GM18861 (cell line): ENCODE data around the gene GNAS-AS1.

ENCODE experiments used
- ATAC-seq: cut with Tn5 transposase; IDR thresholded peaks from one replicate; pipeline ENCODE4 v1.9.1; 2021; ENCODE audit not compliant: unreplicated experiment

Gene GNAS-AS1

GRCh38 chr20:58811334-58811733 lies 39.4 kb downstream of the GNAS-AS1 start:
- ATAC-seq: no peak

- no peak for ATAC-seq
Observed at GRCh38 chr20:58810879-58811250, 39.8 kb downstream of the GNAS-AS1 start.

- no peak for ATAC-seq
Observed at GRCh38 chr20:58810116-58810878, 40.4 kb downstream of the GNAS-AS1 start.

GRCh38 chr20:58808271-58809046 lies 42.2 kb downstream of the GNAS-AS1 start:
- ATAC-seq: no peak

GRCh38 chr20:58807801-58808200 lies 42.9 kb downstream of the GNAS-AS1 start:
- ATAC-seq: no peak

GRCh38 chr20:58803533-58803932 lies 47.2 kb downstream of the GNAS-AS1 start:
- ATAC-seq: no peak

- ATAC-seq: no peak
Observed at GRCh38 chr20:58802061-58802460, 48.6 kb downstream of the GNAS-AS1 start.

- no peak for ATAC-seq
Observed at GRCh38 chr20:58800134-58800871, 50.4 kb downstream of the GNAS-AS1 start.

- no peak for ATAC-seq
Observed at GRCh38 chr20:58797371-58798338, 53.0 kb downstream of the GNAS-AS1 start.

- ATAC-seq: no peak
Observed at GRCh38 chr20:58795923-58796245, 54.8 kb downstream of the GNAS-AS1 start.

- ATAC-seq: no peak
Observed at GRCh38 chr20:58795181-58795922, 55.4 kb downstream of the GNAS-AS1 start.

GRCh38 chr20:58794510-58795180 lies 56.1 kb downstream of the GNAS-AS1 start:
- ATAC-seq: no peak

GRCh38 chr20:58793512-58794420 lies 56.9 kb downstream of the GNAS-AS1 start:
- no peak for ATAC-seq

GRCh38 chr20:58792426-58792825 lies 58.3 kb downstream of the GNAS-AS1 start:
- no peak for ATAC-seq

- no peak for ATAC-seq
Observed at GRCh38 chr20:58791286-58791685, 59.4 kb downstream of the GNAS-AS1 start.

- ATAC-seq: no peak
Observed at GRCh38 chr20:58790454-58790853, 60.2 kb downstream of the GNAS-AS1 start.

GRCh38 chr20:58788896-58789544 lies 61.7 kb downstream of the GNAS-AS1 start:
- ATAC-seq: no peak
